Neural cell (in vitro differentiated cells): ENCODE data around the gene LARGE1.

ENCODE experiments used
- CTCF ChIP-seq: fragments of 450-650 bp; IDR thresholded peaks from 2 replicates; pipeline ENCODE4 v1.5.1; 2014; ENCODE audit warnings: antibody characterized with exemption, mild to moderate bottlenecking, moderate library complexity; ENCODE audit not compliant: poor library complexity, severe bottlenecking
- EP300 ChIP-seq: fragments of 450-650 bp; conservative IDR thresholded peaks from 2 replicates; pipeline ENCODE4 v1.6.1; 2014; ENCODE audit warnings: antibody characterized with exemption, mild to moderate bottlenecking, moderate library complexity; ENCODE audit not compliant: poor library complexity, severe bottlenecking
- EZH2 ChIP-seq: fragments of 200-600, 300-800 bp; shearing (Covaris generic), sonication (generic); IDR thresholded peaks from 2 replicates; pipeline ENCODE4 v1.6.1; 2014; ENCODE audit warnings: antibody characterized with exemption, low read length, borderline replicate concordance, mild to moderate bottlenecking; ENCODE audit not compliant: insufficient read depth, poor library complexity, severe bottlenecking
- POLR2AphosphoS5 ChIP-seq: IDR thresholded peaks from 2 replicates; pipeline ENCODE4 v1.6.1; 2012
- REST ChIP-seq: IDR thresholded peaks from 2 replicates; pipeline ENCODE4 v1.6.1; 2012; ENCODE audit warnings: borderline replicate concordance
- SMC3 ChIP-seq: fragments of 450-650 bp; conservative IDR thresholded peaks from 2 replicates; pipeline ENCODE4 v1.6.1; 2014; ENCODE audit warnings: antibody characterized with exemption, mild to moderate bottlenecking, moderate library complexity; ENCODE audit not compliant: poor library complexity

- TF ChIP-seq CTCF, result no peak
- TF ChIP-seq EP300, result no peak
- no peak for TF ChIP-seq POLR2AphosphoS5
- no peak for TF ChIP-seq EZH2
- no peak for TF ChIP-seq SMC3
- TF ChIP-seq REST, result no peak
These were observed 17.3 kb downstream of the LARGE1 start for GRCh38 chr22:33903012-33903411.
